ENCODE results near the gene PRM1.

Gene PRM1

DNA sequence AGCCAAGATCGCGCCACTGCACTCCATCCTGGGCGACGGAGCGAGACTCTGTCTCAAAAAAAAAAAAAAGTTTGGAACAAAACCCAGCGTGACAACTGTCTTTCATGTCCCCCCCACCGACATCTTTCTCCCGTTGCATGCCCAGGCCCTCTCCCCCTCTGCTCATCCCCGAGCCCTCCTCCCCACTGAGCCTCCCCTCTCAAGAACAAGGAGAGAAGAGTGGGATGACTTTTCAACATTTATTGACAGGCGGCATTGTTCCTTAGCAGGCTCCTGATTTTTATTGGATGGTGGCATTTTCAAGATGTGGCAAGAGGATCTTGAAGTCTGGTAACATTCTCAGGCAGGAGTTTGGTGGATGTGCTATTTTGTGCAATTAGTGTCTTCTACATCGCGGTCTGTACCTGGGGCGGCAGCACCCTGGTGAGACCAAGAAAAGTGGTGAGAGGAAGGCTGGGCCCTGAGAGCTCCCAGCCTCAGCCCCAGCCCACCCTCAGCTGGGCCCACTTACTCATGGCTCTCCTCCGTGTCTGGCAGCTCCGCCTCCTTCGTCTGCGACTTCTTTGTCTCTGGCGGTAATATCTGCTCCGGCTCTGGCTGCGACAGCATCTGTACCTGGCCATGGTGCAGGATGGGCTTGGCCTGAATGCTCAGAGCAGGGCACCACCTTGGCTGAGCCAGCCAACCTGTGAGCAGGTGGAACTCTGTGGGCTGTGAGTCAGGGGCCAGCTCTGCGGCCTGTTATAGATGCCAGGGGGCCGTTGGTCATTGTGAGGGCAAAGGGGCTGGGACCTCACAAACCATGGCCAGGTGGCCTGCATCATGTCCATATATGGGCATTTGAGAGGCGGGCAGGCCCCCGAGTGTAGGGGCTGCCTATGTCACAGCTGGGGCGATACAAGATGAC lies at the start of gene PRM1:
TSS of gene PRM1 (minus strand) at position 715 of the 907 bp plus-strand sequence. CDS start at position 623, 92 bp downstream.
- no peak for DNase-seq

DNA sequence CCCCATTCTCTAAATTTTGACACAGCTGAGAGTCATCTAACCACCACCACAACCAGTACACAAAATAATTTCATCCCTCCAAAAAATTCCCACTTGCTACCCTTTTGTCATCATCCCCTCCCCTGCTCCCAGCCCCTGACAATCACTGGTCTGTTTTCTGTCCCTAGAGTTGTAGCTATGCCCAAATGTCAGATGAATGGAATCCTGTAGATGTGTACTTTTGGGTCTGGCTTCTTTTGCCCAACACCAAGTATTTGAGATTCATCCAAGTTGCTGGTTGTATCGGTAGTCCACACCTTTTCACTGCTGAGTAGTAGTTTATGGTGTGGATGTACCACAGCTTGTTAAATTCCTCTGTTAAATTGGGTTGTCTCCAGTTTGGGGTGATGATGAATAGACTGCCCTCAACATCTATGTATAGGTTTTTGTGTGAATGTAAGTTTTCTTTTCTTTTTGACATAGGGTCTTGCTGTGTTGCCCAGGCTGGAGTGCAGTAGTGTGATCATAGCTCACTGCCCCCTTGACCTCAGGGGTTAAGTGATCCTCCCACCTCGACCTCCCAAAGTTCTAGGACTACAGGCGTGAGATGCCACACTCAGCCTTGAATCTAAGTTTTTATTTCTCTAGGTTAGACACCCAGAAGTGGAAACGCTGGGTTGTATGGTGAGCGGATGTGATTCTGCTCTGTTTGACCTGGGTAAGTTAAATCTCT lies 49.6 kb upstream of the PRM1 start:
- DNase-seq, result no peak

GRCh38 chr16:11329891-11330290 lies 48.8 kb upstream of the PRM1 start:
- no peak for DNase-seq

DNA sequence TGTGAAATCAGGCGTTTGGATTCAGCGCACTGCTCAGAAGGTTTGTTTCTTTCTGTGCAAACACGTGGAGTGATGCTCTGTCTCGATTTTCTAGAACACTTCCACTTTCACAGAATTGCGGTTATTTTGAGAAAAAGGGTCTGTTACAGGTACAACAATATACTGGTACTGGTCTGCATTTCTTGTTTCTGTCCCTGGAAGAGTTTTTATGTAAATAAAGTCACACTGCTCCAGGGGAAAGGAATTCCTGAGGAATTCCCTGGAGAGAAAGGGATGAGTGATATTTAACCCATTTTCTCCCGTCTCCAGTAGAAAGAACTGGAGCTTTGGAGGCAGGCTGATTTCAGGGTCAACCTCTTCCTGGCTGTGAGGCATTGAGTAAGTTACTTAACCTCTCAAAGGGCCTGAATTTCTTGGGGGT lies 48.0 kb upstream of the PRM1 start:
- DNase-seq, result no peak

- DNase-seq, result peak; percentile 48
Observed at GRCh38 chr16:11328172-11329070, 47.3 kb upstream of the PRM1 start.

DNA sequence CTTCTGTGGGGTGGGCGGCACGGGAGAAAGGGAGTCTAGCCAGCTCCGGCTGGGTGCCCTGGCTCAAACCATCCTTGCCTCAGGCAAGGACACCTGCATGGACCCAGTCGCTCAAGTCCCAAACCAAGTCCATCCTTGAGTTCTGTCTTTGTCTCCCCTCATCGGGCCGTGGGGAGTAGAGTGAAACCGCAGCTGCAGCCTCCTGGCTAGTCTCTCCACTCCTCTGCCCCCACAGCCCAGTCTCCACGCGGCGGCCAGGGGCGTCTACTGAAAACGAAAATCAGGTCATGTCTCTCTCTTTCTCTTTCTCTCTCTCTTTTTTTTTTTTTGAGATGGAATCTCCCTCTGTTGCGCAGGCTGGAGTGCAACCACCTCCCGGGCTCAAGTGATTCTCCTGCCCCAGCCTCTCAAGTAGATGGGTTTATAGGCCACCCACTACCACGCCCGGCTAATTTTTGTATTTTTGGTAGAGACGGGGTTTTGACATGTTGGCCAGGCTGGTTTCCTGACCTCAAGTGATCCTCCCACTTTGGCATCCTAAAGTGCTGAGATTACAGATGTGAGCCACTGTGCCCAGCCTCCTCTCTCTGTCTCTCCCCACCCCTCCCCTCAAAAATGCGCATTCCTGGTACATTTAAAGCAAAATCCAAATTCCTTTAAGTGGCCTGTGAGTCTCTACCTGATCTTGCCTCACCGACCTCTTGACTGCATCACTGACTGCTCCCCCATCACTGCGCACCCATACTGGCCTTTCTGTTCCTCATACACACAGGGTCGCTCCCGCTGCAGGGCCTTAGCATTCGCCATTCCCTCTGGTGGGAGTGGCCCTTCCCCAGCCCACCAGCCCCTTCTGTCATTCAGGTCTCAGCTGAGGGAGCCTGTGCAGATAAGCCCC lies 46.4 kb upstream of the PRM1 start:
- no peak for DNase-seq

GRCh38 chr16:11326737-11327276 lies 45.7 kb upstream of the PRM1 start:
- DNase-seq, result no peak

DNA sequence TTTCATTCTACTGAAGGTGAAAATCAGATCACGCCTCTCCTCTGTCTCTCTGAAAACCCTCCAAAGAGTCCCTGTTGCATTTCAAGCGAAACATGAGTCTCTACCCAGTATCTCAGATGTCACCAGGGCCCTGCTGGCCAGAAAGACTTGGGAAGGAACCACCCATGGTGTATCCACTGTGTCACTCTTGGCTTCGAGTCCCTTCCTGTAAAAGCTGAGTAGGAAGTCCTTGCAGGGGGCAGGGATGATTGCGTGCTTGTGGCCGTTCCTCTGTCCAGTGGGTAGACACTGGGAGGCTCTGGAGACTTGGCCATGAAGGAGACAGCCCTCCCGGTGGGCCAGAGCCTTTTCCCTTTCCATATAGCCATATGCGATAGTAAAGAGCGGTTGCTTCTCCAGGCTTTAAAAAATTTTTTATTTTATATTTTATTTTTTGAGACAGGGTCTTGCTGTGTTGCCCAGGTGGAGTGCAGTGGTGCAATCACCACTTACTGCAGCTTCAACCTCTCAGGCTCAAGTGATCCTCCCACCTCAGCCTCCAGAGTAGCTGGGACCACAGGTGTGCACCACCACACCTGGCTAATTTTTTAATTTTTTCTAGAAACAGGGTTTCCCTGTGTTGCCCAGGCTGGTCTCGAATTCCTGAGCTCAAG lies 45.1 kb upstream of the PRM1 start:
- DNase-seq, result no peak

- no peak for DNase-seq
Observed at GRCh38 chr16:11325404-11326083, 44.4 kb upstream of the PRM1 start.

DNA sequence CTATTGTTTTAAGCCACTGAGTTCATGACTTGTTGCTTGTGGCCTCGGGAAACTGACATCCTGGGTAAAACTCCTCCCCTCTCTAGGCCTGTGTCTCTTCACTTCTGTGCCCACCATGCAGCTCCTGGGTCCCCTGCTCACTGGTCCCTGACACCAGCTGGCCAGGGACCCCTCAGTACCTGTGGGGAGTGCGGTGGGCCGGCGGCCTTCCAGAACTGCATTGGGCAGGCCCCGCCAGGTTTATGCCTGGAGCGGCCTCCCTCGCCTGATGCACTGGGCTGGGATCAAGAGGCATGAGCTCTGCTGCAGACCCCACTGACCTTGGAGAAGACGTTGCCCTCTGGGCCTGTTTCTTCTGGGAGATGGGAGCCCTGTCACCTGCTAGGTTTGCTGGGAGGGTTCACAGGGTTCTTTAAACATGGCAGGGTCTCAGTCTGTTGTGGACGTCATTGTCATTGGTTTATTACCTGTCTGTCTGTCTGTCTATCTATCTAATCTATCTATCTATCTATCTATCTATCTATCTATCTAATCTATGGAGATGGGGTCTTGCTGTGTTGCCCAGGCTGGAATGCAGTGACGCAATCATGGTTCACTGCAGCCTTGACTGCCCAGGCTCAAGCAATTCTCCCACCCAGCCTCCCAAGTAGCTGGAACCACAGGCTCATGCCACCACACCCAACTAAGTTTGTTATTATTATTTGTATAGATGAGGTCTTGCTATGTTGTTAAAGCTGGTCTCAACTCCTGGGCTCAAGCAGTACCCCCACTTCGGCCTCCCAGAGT lies 42.6 kb upstream of the PRM1 start:
- no peak for DNase-seq

- DNase-seq, result no peak
Observed at GRCh38 chr16:11322823-11323222, 41.7 kb upstream of the PRM1 start.

DNA sequence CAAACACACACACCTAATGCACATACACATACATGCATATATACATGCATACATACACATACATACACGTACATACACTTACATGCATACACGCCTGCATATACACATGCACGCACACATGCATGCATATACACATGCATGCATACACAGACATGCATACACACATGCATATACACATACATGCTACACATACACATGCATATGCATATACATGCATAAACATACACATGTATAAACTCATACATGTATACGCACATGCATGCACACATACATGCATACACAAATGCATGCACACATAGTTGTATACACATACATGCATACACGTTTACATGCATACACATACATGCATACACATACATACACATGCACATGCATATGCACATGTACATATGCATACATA lies 40.5 kb upstream of the PRM1 start:
- no peak for DNase-seq

- no peak for DNase-seq
Observed at GRCh38 chr16:11320170-11320569, 39.0 kb upstream of the PRM1 start.

- no peak for DNase-seq
Observed at GRCh38 chr16:11319529-11320146, 38.5 kb upstream of the PRM1 start.

GRCh38 chr16:11318817-11319216 lies 37.7 kb upstream of the PRM1 start:
- no peak for DNase-seq

- DNase-seq, result no peak
Observed at GRCh38 chr16:11316331-11317015, 35.3 kb upstream of the PRM1 start.

- DNase-seq, result no peak
Observed at GRCh38 chr16:11315510-11315909, 34.4 kb upstream of the PRM1 start.

DNA sequence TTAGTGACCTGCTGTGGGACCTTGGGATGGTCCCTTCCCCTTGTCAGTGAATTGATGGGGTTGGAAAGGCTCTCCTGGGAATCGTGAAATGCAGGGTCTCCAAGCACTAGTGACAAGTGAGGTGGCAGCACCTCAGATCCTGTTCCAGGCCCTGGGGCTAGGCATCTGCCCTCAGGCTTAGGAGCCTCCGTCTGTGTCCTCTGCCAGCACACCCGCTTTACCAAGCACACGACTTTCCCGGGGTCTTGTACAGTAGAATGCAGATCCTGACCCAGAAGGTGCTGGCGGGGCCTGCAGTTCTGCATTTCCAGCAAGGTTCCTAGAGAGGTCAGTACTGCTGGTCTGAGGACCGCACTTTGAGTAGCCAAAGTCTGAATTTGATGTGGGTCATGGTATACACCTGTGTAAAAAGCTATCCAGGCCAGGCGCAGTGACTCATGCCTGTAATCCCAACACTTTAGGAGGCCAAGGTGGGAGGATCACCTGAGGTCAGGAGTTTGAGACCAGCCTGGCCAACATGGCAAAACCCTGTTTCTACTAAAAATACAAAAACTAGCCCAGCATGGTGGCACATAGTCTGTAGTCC lies 33.3 kb upstream of the PRM1 start:
- no peak for DNase-seq
